T-helper 9 cell (primary cell): Measurements from ENCODE around the gene CDIP1.
"Not testable (repeated sequence)": the region's sequence is repeated elsewhere in the genome, so short reads cannot be mapped to it uniquely, and the experiment has no call there.

Source experiments
- DNase-seq: peaks from one replicate; pipeline ENCODE4 v3.0.0-alpha.2; 2020
- total RNA-seq, 2 donors: gene quantifications; one replicate each; lab custom pipeline; 2026; lab: John Stamatoyannopoulos, UW

The CDIP1 gene
- total RNA-seq: 18.1 to 25.3 reads per million in 2 donors

GRCh38 chr16:4538350-4539235 lies at the start of gene CDIP1:
Gene CDIP1, minus strand, starts transcription at chr16:4538773. Its CDS starts 24,643 bp downstream, at chr16:4514130.
- DNase-seq: peak; percentile 92

DNA sequence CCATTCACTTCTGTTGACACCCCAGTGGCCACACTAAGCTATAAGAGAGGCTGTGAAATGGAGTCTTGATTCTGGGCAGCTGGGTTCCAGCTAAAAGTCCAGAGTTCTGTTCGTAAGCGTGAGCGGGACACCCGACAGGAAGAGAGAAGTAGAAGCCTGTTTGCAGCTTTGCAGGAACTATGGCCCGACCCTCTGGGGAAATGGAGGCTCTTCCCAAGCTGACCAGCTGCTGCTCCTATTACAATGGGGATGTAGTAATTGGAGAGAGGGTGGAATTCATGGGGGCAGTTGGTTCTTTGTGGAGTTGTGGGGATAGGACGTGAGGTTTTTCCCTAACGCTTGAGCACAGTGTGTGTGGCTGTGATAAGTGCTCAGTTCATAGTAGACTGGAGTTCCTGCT lies 47.7 kb upstream of the CDIP1 start:
- DNase-seq: no peak

- DNase-seq: no peak
These were observed 45.3 kb upstream of the CDIP1 start for GRCh38 chr16:4583906-4584305.

DNA sequence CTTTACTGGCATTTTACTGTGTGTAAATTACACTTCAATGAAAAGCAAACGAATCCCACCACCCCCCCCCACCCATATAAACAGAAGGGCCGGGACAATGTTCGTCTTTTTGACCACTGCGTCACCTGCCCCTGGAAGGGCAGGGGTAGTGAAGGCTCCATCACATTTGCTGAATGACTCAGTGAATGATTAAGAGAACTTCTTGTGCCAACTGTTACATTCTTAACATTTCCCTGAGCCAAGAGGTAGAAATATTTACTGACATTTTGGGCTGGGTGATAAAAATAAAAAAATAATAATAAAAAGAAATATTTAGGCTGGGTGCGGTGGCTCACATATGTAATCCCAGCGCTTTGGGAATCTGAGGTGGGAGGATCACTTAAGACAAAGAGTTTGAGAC lies 41.7 kb upstream of the CDIP1 start:
- DNase-seq: no peak

DNA sequence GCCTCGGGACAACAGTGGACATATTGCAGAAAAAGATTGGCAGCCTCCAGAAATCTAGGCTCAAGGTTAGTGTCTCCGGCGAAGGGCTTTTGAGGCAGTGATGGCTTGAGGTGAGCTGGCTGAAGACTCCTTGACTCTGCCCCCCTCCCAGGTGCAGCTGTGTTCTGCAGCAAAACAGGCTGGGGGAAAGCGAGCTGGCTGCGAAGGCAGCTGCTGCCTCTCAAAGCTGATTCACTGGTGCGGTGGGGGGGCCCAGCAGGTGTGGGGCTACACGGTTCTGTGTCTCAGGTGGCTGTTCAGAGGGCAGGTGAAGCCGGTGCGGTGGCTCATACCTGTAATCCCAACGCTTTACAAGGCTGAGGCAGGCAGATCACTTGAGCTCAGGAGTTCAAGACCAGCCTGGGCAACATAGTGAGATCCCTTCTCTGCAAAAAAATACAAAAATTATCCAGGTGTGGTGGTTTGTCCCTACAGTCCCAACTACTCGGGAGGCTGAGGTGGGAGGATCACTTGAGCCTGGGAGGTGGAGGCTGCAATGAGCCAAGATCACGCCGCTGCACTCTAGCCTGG lies 40.5 kb upstream of the CDIP1 start:
- DNase-seq: no peak

DNA sequence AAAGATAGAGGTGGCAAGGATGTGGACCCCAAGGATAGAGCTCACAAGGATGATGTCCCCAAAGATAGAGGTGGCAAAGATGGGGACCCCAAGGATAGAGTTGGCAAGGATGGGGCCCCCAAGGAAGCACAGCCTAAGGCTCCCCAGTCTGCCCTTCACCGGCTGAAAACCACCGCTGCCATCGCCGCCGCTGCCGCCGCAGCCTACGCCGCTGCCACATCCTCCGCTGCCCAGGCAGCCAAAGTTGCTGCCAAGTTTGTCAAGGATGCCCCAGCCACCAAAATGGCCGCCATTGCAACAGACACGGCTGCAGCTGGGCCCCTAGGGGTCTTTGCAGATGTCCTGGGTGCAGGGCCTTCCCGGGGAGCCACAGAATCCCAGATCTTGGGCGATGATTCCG lies 37.4 kb upstream of the CDIP1 start:
- no peak for DNase-seq

DNA sequence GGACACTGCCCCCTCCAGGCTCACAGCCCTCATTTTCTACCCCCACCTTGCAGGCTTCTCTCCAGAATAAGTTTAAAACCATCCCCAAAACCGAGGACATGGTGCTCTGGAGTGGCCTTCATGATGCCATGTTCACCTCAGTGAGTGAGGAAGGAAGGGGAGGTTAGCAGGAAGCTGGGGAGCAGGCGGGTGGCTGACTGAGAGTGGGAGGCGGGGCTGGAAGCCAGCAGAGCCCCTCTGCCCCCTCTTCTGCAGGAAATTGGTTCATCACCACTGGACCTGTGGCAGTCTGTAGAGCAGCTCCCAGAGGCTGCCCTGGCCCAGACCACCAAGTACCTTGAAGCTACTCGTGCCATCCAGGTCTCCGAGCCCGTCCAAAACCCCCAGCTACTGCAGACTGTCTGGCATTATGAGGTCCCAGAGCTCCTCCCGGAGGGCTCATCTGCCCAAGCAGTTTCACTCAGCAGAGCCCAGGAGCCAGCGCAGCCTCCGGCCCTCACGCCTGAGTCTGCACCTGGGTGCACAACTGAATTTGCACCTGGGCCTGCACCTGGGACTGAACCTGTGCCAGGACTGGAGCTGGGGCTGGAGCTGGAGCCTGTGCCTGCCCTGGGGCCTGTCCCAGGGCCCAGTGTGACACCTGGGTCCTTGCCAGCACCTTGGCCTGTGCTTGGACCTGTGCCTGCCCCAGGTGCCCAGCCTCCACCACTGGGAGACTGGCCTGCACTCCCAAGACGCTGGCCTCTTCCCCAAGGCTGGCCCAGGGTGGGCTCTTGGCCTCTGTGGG lies 36.5 kb upstream of the CDIP1 start:
- DNase-seq: no peak

DNA sequence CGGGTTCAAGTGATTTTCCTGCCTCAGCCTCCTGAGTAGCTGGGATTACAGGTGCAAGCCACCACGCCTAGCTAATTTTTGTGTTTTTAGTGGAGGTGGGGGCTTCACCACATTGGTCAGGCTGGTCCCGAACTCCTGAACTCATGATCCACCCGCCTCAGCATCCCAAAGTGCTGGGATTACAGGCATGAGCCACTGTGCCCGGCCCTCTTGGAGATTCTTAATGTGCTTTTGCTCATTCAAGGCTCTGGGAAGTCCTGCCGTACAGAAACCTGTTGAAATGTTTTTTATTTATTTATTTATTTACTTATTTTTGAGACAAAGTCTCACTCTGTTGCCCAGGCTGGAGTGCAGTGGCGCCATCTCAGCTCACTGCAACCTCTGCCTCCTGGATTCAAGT lies 35.4 kb upstream of the CDIP1 start:
- not testable (repeated sequence) for DNase-seq

GRCh38 chr16:4572715-4573114 lies 34.1 kb upstream of the CDIP1 start:
- no peak for DNase-seq

- DNase-seq: no peak
These were observed 32.2 kb upstream of the CDIP1 start for GRCh38 chr16:4570688-4571321.

DNA sequence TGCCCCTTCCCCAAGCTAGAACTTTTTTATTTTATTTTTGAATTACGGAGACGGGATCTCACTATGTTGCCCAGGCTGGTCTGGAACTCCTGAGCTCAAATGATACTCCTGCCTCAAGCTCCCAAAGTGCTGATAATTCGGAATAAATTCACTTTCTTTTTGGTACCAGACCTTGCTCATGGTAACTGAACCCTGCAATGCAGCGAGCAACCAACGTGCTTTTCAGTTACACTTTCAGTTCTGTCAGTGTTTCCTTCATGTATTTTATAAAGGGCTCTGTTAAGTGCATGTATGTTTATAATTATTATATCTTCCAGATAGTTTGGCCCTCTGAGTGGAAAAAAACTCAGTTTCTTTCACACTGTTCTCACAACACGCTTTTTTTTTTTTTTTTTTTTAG lies 31.5 kb upstream of the CDIP1 start:
- no peak for DNase-seq

DNA sequence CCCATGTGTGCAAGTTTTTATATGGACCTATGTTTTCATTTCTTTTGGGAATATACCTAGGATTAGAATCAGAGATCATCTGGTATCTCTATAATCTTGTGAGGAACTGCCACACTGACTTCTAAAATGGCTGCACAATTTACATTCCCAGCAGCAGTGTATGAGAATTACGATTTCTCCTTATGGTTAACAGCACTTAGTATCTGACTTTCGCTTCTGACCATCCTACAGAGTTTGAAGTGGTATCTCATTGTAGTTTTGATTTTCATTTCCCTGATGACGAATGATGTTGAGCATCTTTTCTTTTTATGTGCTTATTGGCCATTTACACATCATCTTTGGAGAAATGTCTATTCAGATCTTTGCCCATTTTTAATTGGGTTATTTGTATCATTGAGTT lies 27.6 kb upstream of the CDIP1 start:
- no peak for DNase-seq

- no peak for DNase-seq
These were observed 26.2 kb upstream of the CDIP1 start for GRCh38 chr16:4564661-4565267.

GRCh38 chr16:4561596-4561995 lies 23.0 kb upstream of the CDIP1 start:
- DNase-seq: no peak

- no peak for DNase-seq
These were observed 19.4 kb upstream of the CDIP1 start for GRCh38 chr16:4557973-4558372.

DNA sequence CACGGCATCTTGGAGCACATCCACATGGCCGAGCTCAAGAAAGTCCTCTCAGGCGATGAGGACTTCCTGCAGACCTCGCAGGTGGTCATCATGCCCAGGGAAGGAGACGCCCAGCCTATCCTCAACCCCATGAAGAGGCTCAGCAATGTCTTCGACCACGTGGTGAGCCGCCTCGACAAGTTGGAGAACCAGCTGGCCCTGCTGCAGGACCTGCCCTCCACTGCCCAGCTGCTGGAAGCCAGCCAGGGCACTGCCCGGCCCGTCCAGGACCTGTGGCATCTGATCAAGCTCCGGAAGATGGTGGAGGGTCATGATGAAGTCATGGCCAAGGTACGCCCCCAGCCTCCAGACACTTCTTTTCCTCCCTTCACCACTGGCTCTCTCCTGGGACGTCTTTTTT lies 18.0 kb upstream of the CDIP1 start:
- no peak for DNase-seq

DNA sequence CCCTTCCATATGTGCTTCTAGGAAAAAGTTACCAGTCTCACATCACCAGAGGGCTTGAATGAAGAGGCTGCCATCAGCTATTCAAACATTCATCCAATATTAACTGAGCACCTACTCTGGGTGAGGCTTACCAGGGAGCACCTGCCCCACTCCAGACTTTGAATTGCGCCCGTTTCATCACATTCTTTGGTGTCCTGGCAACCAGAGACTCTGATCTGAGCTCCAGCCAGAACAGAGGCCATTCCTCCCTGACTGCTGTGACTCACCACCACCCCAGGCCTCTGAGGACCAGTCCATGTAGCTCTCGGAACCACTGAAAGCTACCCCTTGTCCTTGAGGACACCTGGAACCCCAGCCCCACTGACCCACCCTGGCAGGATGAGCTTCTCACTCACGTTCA lies 17.5 kb upstream of the CDIP1 start, which contains the start of gene C16orf96:
Gene C16orf96 (plus strand): TSS at position 229 of the 400 bp plus-strand sequence. CDS start 150 bp downstream, at position 379.
- DNase-seq: no peak

DNA sequence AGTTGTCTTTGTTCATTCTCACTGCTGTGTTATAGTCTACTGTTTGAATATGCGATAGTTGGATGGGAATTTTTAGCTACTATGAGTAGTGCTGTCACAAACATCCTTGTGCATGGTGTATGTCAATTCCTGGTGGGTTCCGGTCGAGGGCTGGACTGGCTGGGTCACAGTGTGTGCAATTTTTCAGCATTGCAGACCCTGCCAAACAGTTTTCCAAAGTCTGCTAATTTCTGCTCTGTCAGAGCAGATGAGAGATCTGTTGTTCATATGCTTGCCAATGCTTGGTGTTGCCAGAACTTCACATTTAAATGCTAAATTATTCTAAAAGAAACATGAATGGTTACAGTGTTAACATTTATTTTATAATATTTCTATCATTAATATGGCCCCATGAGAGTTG lies 14.0 kb upstream of the CDIP1 start:
- no peak for DNase-seq

DNA sequence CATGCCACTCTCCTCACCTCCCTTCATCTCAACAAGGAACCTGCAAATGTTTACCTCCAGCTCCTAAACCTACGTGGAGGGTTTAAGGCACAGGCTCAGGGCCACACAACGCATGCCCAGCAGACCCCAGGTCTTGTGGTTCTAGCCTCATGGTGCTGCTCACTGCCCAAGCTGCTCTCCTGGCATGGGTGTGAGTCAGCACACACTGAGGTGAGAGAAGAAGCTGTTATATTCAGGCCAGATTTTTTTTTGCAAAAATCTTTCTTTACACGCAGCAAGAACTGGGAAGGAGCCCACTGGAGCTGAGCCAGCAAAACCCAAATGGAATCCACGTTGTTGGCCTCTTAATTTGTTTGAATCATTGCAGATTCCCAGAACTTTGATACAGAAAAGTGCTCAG lies 12.0 kb upstream of the CDIP1 start:
- DNase-seq: no peak

DNA sequence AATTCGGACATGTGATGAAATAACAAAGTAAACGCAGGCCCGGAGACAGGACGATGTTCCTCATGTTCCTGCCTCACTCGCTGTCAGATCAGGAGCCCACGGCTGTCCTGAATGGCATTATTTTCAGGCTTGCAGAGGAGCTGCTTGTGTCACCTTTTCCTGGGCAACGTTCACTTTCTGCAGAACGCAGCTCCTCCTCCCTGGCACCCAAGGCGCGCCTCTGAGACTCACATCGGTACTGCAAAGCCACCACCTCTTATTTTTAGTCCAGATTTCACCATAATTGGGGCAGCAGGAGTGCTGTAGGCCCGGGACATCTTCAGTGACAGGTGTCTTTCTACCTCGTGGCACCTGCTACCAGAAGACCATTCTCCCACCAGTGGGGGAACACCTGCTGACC lies 9.6 kb upstream of the CDIP1 start:
- no peak for DNase-seq

DNA sequence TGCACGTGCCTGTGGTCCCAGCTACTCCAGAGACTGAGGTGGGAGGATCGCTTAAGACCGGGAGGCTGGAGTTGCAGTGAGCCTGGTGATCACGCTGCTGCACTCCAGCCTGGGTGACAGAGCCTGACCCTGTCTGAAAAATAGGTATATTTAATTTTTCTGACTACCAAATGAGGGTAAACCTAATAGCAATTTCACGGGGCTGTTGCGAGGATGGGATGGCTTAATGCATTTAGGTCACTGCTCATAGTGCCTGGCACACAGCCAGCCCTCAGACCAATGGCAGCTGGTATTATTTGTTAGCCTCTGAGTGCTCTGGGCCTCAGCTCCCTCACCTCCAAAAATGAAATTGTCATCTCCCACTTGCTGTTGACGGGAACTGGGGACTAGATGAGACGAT lies 5.9 kb upstream of the CDIP1 start:
- no peak for DNase-seq

- no peak for DNase-seq
These were observed 1.2 kb upstream of the CDIP1 start for GRCh38 chr16:4539716-4540284.
